SK-N-MC (cell line): Measurements from ENCODE around the gene RIT1.

Experiments
- EZH2 ChIP-seq: fragments of 200-600 bp; sonication (generic); IDR thresholded peaks from one replicate; pipeline ENCODE4 v1.6.1; 2017; ENCODE audit warnings: antibody characterized with exemption
- FOXP2 ChIP-seq: optimal IDR thresholded peaks from 2 replicates; pipeline ENCODE3; 2011; ENCODE audit warnings: mild to moderate bottlenecking, moderate library complexity; ENCODE audit not compliant: insufficient read depth; ENCODE audit errors: extremely low read length, control extremely low read depth
- POLR2AphosphoS5 ChIP-seq: IDR thresholded peaks from 2 replicates; pipeline ENCODE4 v1.6.1; 2012; ENCODE audit warnings: mild to moderate bottlenecking, low read depth, low read length, borderline replicate concordance

DNA sequence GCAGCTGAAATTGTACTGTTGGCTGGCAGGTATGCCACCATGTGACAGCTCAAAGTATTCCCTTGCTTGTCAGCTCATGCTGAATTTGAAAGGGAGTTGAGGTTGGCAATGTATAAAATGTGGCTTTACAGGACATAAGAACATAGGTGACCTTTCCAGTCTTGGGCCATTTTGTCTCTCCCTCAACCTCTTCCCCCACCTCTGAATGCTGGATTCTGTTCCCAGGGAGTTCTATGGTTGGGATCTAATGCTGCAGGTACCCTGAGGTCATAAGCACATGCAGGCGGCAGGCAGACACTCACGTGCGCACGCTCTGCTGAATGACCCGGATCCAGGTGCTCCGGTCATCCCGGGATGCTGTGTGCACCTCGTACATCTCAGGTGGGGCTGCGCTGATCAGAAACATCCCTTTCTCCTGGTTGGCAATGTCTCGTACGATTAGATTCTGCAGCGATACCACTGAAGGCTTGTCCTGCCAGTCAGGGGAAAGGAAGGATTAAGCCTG lies 46.3 kb upstream of the RIT1 start:
- TF ChIP-seq EZH2 (no peak), POLR2AphosphoS5 (no peak), FOXP2 (no peak)
